NT2/D1 (cell line): Measurements from ENCODE around the gene DGAT2.

Source experiments
- DNase-seq: peaks from one replicate; pipeline ENCODE4 v3.0.0-alpha.2; 2011; ENCODE audit warnings: low read depth, low spot score
- H3K27me3 ChIP-seq: 2 replicates; pipeline ENCODE4 v1.6.0; 2011; ENCODE audit warnings: mild to moderate bottlenecking; ENCODE audit not compliant: insufficient read length, insufficient read depth
- H3K36me3 ChIP-seq: 2 replicates; pipeline ENCODE4 v1.6.1; 2011; ENCODE audit warnings: mild to moderate bottlenecking, low read length, mixed read lengths; ENCODE audit not compliant: insufficient read depth, insufficient read length
- H3K4me1 ChIP-seq: 2 replicates; pipeline ENCODE4 v1.5.1; 2011; ENCODE audit not compliant: insufficient read depth, insufficient read length
- H3K4me3 ChIP-seq: 2 replicates; pipeline ENCODE4 v1.5.1; 2011; ENCODE audit warnings: low read depth; ENCODE audit not compliant: insufficient read length
- H3K9ac ChIP-seq: 2 replicates; pipeline ENCODE4 v1.6.0; 2011; ENCODE audit warnings: low read depth; ENCODE audit not compliant: insufficient read length
- H3K9me3 ChIP-seq: 2 replicates; pipeline ENCODE4 v1.5.1; 2011; ENCODE audit warnings: mild to moderate bottlenecking, low read length; ENCODE audit not compliant: insufficient read depth
- SUZ12 ChIP-seq: IDR thresholded peaks from 2 replicates; pipeline ENCODE4 v1.6.1; 2011; ENCODE audit not compliant: insufficient read length, insufficient read depth; ENCODE audit errors: extremely low read depth
- YY1 ChIP-seq: IDR thresholded peaks from 2 replicates; pipeline ENCODE4 v1.6.1; 2011; ENCODE audit not compliant: insufficient read length, insufficient read depth
- ZNF274 ChIP-seq: IDR thresholded peaks from 2 replicates; pipeline ENCODE4 v1.6.1; 2011; ENCODE audit warnings: mild to moderate bottlenecking, low read depth, low read length

The DGAT2 gene

DNA sequence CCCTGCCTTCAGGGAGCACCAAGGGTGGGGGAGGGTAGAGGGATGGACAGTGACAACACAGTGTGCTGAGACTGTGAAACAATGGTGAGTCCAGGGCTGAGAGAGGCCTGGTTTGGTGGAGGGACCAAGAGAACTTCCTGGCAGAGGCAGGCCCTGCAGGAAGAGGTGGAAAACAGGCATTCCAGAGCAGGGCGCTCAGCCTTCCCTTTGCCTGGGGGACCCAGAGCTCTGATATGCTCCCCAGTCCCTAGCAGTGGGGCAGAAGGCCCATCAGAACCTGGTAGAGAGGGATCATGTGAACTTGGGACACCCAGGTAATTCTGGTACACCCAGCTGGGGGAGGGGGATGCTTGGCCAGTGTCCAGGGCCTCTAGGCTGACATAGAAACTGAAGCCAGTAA is 29.2 kb downstream of the DGAT2 start:
- peaks cover 7% of the 10 kb centered on the region for H3K4me1 ChIP-seq
- no peak for DNase-seq

DNA sequence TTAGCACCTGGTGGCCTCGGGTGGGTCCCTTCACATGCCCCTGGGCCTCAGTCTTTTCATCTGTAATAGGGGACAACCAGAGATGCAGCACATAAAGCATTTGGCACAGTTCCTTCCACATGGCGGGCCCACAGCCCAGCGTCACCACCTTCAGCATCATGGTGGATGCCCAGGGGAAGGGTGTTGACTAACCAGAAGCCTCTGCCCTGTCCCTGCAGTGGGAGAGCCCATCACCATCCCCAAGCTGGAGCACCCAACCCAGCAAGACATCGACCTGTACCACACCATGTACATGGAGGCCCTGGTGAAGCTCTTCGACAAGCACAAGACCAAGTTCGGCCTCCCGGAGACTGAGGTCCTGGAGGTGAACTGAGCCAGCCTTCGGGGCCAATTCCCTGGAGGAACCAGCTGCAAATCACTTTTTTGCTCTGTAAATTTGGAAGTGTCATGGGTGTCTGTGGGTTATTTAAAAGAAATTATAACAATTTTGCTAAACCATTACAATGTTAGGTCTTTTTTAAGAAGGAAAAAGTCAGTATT is 31.6 kb downstream of the DGAT2 start:
- Histone ChIP-seq H3K4me1 (peaks cover 3% of the 10 kb centered on the region), H3K27me3 (no peaks in the 10 kb centered on the region), H3K9me3 (no peaks in the 10 kb centered on the region), H3K36me3 (no peaks in the 10 kb centered on the region), H3K9ac (no peak overlapping the region), H3K4me3 (no peak overlapping the region)
- DNase-seq = no peak
- TF ChIP-seq ZNF274 (no peak), SUZ12 (no peak), YY1 (no peak)

More for the DNA sequence above, 29.2 kb downstream of the DGAT2 start:
- TF ChIP-seq SUZ12 = no peak
- no peak overlapping the region for H3K4me3 ChIP-seq
- no peaks in the 10 kb centered on the region for H3K27me3 ChIP-seq
- no peaks in the 10 kb centered on the region for H3K36me3 ChIP-seq
- H3K9ac ChIP-seq = no peak overlapping the region
- H3K9me3 ChIP-seq = no peaks in the 10 kb centered on the region

DNA sequence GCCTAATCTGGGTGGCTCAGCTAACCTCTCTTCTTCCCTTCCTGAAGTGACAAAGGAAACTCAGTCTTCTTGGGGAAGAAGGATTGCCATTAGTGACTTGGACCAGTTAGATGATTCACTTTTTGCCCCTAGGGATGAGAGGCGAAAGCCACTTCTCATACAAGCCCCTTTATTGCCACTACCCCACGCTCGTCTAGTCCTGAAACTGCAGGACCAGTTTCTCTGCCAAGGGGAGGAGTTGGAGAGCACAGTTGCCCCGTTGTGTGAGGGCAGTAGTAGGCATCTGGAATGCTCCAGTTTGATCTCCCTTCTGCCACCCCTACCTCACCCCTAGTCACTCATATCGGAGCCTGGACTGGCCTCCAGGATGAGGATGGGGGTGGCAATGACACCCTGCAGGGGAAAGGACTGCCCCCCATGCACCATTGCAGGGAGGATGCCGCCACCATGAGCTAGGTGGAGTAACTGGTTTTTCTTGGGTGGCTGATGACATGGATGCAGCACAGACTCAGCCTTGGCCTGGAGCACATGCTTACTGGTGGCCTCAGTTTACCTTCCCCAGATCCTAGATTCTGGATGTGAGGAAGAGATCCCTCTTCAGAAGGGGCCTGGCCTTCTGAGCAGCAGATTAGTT is 32.3 kb downstream of the DGAT2 start:
- no peak for TF ChIP-seq SUZ12
- no peak for TF ChIP-seq ZNF274
- no peak for TF ChIP-seq YY1
- DNase-seq = no peak
- Histone ChIP-seq H3K36me3 (no peaks in the 10 kb centered on the region), H3K4me1 (no peaks in the 10 kb centered on the region), H3K27me3 (no peaks in the 10 kb centered on the region), H3K4me3 (no peak overlapping the region), H3K9ac (no peak overlapping the region), H3K9me3 (no peaks in the 10 kb centered on the region)

DNA sequence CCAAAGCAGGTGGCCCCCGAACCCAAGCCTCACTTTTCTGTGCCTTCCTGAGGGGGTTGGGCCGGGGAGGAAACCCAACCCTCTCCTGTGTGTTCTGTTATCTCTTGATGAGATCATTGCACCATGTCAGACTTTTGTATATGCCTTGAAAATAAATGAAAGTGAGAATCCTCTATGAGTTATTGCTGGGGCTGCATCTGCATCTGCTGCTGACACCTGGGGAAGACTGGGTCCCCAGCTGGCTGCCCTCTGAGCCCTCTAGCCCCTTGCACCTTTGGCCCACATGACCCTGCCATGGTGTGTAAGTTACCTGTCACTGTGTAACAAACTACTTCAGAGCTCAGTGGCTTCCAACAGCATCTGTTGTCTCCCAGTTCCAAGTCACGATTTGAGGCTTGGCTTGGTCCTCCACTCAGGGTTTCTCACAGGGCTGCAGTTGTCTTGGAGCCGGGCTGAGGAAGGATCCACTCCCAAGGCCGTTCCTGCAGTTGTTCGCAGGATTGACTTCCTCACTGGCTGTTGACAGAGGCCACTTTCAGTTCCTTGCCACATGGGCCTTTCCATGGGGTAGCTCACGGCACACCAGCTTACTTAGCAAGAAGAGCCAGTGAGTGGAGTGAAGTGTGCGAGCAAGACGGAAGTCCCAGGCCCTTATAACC is 32.9 kb downstream of the DGAT2 start:
- Histone ChIP-seq H3K9me3 (no peaks in the 10 kb centered on the region), H3K4me1 (no peaks in the 10 kb centered on the region), H3K36me3 (no peaks in the 10 kb centered on the region), H3K4me3 (no peak overlapping the region), H3K9ac (no peak overlapping the region), H3K27me3 (no peaks in the 10 kb centered on the region)
- no peak for DNase-seq
- TF ChIP-seq YY1 (no peak), ZNF274 (no peak), SUZ12 (no peak)

DNA sequence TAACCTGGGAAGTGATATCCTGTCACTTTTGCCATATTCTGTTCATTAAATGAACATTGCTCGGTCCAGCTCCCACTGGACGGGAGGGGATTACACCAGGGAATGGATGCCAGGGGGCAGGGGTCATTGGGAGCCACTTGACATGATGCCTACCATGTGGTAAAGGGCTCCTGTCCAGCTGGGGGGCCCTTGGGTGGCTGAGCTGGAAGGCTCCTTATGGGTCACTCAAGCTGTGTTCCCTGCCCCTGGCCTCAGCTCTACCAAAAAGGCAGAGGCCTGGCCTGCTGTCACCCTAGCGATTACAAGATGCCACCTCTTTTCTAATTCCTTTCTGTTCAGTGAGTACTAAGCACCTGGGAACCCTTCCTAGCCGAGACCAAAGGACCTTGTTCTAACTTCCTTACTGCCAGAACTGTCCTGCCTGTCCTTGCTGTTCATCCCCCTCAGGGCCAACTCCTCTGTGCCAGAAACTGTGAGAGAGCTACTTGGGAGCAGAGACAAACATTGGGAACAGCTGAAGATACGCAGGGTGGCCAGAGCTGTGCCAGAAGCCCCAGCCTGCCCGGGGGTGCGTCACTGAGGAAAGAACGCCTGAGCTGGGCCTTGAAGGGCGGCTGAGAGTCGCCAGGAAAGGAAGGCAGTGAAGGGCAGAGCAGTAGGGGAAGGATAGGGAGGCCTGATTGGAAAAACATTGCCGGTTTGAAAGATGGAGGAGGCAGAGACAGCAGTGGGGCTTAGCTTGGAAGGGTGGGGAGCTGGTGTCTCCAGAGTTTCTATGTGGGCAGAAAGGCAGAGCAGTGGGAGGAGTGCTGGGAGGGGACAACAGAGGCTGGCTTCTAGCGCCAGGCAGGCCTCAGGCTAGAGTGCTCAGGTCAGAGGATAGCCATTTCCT is 33.7 kb downstream of the DGAT2 start:
- no peak overlapping the region for H3K9ac ChIP-seq
- TF ChIP-seq ZNF274 (no peak), YY1 (no peak), SUZ12 (no peak)
- DNase-seq = no peak

DNA sequence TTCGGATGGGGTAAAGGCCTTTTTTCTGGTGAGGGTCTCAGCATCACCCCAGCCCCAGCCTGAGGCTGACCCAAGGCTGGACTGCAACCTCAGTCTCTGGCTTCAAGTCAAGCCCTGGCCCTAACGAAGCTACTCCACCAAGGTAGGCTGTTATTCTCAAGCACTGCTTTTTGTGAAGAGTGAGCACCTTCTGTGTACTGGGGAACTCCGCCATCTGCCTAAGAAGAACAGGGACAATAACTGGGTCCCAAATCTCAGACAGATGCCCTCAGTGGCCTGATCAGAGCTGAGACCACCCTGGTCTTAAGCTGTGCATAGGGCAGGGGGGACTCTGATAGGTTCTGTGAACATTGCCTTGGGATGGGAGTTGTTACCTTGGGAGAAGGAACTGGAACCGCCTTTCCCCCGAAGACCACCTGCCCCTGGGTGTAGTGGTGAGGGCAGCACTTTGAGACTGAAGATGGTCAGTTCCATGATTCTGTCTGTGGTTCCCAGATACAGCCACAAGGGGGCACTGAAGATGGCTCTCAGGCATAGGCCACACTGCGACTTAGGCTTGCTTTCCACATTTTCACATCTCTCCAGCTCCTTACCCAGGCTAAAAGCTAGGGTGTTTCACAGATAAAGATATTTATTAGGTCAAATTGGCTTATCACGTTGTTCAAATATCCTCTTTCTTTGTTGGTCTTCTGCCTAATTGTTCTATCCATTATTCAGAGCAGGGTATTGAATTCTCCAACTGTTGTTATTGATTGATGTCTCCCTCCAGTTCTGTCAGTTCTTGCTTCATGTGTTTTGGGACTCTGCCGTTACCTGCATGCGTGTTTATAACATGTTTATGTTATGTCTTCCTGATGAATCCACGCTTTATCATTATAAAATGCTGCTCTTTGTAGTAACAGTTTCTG is 34.6 kb downstream of the DGAT2 start:
- Histone ChIP-seq H3K9ac (no peak overlapping the region), H3K4me1 (no peaks in the 10 kb centered on the region), H3K27me3 (no peaks in the 10 kb centered on the region), H3K4me3 (no peak overlapping the region), H3K36me3 (no peaks in the 10 kb centered on the region), H3K9me3 (no peaks in the 10 kb centered on the region)
- peak; percentile 58 for DNase-seq
- TF ChIP-seq ZNF274 (no peak), YY1 (no peak), SUZ12 (no peak)

More for the DNA sequence above, 33.7 kb downstream of the DGAT2 start:
- no peak overlapping the region for H3K4me3 ChIP-seq
- H3K9me3 ChIP-seq = no peaks in the 10 kb centered on the region
- no peaks in the 10 kb centered on the region for H3K27me3 ChIP-seq
- H3K36me3 ChIP-seq = no peaks in the 10 kb centered on the region
- no peaks in the 10 kb centered on the region for H3K4me1 ChIP-seq
